Measurements from ENCODE around the gene PLEKHA7.
"Not testable (repeated sequence)": the region's sequence is repeated elsewhere in the genome, so short reads cannot be mapped to it uniquely, and the experiment has no call there.

The PLEKHA7 gene

GRCh38 chr11:17010851-17011420 lies 3.3 kb downstream of the PLEKHA7 start:
- DNase-seq: no peak

DNA sequence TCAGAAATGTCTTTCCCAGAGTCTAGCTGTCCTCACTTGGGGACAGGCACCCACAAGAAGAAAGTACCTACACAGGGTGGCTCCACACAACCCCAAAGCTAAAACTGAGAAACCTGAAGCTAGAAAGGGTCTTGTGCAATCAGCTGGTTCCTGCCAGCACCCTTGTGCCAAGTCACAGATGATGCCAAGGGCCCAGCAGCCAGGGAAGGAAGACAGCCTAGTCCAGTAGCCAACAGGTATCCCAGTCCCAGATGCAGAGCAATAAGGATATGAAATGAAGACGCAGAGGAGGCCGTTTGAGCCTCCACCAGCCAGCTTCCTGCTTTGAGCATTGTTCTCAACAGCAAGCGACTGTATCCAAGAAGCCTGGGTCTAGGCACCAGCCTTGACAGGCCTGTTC lies 6.1 kb downstream of the PLEKHA7 start:
- no peak for DNase-seq

- no peak for DNase-seq
Measured at GRCh38 chr11:17005646-17006045, 8.6 kb downstream of the PLEKHA7 start.

DNA sequence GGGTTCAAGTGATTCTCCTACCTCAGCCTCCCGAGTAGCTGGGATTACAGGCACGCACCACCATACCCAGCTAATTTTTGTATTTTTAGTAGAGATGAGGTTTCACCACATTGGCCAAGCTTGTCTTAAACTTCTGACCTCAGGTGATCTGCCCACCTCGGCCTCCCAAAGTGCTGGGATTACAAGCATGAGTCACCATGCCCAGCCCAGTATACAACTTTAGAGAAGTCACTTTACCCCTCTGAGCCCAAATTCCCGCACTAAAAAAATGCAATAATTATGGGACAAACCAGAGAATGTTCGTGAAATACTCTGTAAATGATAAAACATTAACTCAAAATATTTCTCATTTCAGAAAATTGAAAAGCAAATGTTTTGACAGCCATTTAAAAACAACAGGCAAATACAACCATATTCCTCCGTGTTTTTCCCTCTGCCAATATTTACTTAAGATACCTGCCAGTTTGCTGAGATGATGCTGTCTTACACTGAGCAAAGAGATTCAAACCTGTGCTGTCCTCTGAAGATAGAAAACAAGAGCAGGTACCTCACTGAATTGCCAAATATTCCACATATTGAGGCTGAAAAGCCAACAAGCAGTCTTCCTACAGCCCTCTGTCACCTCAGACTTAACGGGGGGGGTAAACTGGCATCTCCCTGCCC lies 9.6 kb downstream of the PLEKHA7 start:
- DNase-seq: no peak

GRCh38 chr11:17003426-17003825 lies 10.8 kb downstream of the PLEKHA7 start:
- no peak for DNase-seq

DNA sequence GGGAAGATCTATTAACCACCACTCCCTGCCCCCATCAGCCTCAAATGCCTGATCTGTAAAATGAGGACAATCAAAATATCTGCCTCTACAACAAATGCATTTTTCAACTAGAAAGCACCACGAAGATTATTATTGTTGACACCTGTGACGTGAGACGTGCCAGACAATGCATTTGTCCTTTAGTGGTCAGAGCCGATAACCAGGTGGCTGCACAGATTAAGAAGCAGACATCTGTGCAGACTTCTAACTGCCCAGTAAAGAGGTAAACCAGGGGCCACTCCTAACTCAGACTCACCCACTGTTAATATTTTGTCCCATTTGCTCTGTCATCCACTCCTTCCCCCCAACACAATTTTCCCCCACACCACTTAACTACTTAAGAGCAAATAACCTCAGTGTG lies 11.7 kb downstream of the PLEKHA7 start:
- DNase-seq: no peak

DNA sequence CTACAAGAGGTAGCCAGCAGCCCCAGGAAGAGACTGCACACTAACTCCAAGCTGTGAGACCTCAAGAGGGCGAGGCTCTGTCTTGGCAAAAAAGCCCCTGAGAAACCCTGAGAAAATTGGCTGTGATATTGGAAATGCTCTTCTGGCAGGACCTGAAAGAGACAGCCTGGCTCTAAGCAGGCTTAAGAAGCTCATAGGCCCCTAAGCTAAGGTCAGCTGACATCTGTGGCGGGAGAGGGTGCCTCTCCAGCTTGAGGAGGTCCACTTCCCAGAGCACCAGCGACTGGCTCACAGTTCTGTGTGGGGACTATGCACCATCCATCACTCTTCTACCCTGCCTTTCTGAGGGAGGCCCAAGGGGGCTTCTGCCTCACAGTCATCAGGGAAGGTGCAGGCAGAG lies 12.4 kb downstream of the PLEKHA7 start:
- DNase-seq: no peak

DNA sequence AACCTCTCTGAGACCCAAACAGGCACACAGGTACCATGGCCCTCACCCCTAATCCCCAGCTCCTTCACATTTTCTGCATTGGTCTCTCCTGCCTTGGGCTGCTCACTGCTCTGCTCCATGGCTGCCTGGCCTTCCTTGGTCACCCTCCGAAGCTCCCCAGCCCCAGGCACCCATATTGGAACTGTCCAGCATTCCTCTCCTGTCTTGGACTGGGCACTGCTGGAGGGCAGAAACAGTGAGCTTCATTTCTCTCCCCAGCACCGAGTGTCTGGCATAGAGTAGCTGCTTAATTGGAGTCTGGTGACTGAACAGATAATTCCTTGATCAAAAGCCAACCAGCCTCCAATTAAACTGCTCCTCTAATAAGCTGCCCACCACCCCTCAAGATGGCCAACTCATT lies 13.2 kb downstream of the PLEKHA7 start:
- no peak for DNase-seq

DNA sequence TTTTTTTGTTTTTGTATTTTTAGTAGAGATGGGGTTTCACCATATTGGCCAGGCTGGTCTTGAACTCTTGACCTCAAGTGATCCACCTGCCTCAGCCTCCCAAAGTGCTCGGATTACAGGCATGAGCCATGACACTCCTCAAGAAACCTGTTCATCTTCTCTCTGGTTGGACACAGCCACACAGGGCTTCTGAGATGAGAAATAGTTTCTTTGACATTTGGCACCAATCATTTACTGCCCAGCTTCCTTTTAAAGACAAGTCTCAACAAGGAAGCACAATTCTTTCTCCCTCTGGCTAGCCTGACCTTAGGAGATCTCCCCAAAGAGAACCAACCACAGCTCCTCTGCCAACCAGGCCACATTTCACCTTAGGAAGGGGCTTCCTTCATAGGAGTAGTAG lies 14.0 kb downstream of the PLEKHA7 start:
- DNase-seq: not testable (repeated sequence)

- DNase-seq: no peak
Measured at GRCh38 chr11:16999116-16999515, 15.1 kb downstream of the PLEKHA7 start.

- DNase-seq: no peak
Measured at GRCh38 chr11:16997624-16998023, 16.6 kb downstream of the PLEKHA7 start.

- DNase-seq: no peak
Measured at GRCh38 chr11:16993495-16993894, 20.7 kb downstream of the PLEKHA7 start.

GRCh38 chr11:16992846-16993245 lies 21.4 kb downstream of the PLEKHA7 start:
- no peak for DNase-seq

DNA sequence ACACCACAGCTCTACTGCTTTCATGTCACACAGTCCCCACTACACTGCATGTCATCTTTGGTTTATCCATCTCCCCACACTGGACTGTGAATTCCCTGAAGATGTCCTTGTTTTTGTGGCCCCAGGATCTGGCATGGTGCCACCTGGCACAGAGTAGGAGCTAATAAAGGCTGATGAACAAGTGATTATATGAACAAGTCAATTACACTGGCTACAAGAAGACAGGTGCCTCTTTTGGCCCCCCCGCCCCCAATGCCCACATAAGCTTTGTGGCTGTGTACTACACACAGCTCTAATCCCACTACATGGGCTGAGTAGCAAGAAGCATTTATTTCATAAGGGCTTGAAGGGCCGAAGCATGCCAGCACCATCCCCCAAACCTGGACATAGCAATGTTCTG lies 24.7 kb downstream of the PLEKHA7 start:
- no peak for DNase-seq

GRCh38 chr11:16987205-16987568 lies 27.0 kb downstream of the PLEKHA7 start:
- DNase-seq: no peak

DNA sequence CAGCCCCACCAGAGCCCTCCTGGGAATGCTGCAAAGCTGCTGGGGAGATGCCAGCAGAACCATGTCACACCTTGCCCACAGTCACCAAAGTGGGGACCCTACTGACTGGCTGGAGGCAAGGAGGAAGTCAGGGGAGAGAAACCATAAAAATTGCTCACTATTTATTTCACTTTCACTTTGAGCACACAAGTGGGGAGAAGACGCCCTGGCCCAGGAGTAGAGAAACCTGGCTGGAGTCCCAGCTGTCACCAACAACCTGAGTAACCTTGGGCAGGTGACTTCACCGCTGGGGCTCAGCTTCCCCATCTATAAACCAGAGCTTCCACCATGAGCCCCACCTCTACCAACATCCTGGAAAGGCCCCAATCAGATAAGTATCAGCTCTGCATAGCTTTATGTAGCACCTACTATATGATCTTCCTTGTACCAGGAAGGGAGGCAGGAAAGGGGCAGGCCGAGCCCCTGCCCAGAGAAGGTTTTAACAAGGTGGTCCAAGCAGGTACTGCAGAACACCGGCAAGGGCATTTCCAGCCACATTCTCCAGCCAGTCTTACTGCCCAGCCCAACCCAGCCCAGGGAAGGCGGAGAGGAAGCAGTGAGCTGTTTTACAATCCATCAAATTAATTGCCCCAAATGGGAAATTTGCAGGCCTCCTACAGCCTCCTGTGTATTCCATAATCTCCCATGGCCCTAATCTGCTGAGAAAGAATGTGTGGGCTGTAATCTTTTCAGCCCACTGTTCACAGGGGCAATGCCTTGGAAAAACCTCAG lies 27.6 kb downstream of the PLEKHA7 start:
- DNase-seq: no peak

GRCh38 chr11:16985297-16985696 lies 28.9 kb downstream of the PLEKHA7 start:
- no peak for DNase-seq

GRCh38 chr11:16984229-16984628 lies 30.0 kb downstream of the PLEKHA7 start:
- DNase-seq: no peak

GRCh38 chr11:16982809-16983208 lies 31.4 kb downstream of the PLEKHA7 start:
- DNase-seq: no peak

DNA sequence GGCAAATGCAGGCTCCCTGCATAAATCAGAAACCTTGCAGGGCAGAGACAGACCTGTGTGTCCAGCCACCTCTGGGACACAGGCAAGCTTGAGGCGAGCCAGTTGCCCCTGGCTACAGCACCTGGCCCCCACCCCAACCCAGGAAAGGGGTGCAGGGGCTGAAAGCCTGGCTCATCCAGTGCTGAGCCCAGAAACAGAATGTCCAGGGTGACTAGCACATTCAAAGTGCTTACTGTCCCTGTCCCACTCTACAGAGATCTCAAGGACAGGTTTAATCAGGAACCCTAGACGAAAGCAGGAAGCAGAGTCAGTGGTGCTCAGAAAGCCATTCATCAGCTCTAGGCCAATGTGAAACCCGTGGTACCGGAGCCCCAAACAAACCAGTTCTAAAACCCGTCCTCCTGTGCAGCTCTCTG lies 31.9 kb downstream of the PLEKHA7 start:
- no peak for DNase-seq

- DNase-seq: peak; percentile 78
Measured at GRCh38 chr11:16981651-16982194, 32.5 kb downstream of the PLEKHA7 start.

GRCh38 chr11:16979703-16980622 lies 34.3 kb downstream of the PLEKHA7 start:
- DNase-seq: no peak

DNA sequence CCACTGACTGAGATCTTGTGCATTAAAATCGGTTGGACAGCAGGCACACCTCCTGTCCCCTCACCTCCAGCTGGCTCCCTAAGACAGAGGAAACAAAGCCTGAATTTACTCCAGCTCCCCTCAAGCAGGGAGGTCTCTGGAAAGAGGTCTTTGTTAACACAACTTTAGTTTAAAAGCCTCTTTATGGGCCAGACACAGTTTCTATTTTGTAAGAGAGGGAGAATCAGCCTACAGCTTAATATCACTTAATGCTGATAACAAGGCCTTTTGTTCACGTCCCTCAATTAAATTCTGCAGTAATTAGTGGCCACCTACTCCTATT lies 36.3 kb downstream of the PLEKHA7 start:
- no peak for DNase-seq

Measured in right hindlimb (tissue), 1 donor.